AG10803 (cell line): ENCODE results near the gene GPR162.

Source experiments
- DNase-seq: peaks from one replicate; pipeline ENCODE4 v3.0.0; 2010; ENCODE audit warnings: low read depth
- H3K4me3 ChIP-seq: 2 replicates; pipeline ENCODE4 v1.5.1; 2011; ENCODE audit warnings: mild to moderate bottlenecking, low read length, control low read depth
- CTCF ChIP-seq: conservative IDR thresholded peaks from 2 replicates; pipeline ENCODE4 v1.5.1; 2011; ENCODE audit warnings: mild to moderate bottlenecking, low read length, control low read depth, inconsistent platforms

GPR162 gene

DNA sequence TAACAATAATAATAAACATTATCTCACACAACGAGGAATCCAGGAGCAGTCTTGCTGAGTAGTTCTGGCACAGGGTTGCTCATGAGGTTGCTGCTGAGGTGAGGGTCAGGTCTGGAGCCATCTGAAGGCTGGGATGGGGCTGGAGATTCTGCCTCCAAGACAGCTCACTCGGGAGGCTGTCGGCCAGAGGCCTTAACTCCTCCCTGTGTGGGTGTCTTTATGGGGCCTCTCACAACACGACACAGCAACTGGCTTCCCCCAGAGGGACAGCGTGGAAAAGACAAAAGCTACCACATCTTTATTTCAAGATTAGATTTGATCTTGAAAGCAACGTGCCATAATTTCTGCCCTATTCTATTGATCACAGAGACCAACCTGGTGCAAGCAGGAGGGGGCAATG, 39.5 kb upstream of the GPR162 start:
- no peak for DNase-seq
- H3K4me3 ChIP-seq: no peak overlapping the region
- TF ChIP-seq CTCF: no peak

- no peak overlapping the region for H3K4me3 ChIP-seq
- no peak for DNase-seq
- no peak for TF ChIP-seq CTCF
These were observed 38.6 kb upstream of the GPR162 start for GRCh38 chr12:6782850-6783566.

- no peak for TF ChIP-seq CTCF
- no peak overlapping the region for H3K4me3 ChIP-seq
- no peak for DNase-seq
These were observed 37.8 kb upstream of the GPR162 start for GRCh38 chr12:6783828-6784227.

DNA sequence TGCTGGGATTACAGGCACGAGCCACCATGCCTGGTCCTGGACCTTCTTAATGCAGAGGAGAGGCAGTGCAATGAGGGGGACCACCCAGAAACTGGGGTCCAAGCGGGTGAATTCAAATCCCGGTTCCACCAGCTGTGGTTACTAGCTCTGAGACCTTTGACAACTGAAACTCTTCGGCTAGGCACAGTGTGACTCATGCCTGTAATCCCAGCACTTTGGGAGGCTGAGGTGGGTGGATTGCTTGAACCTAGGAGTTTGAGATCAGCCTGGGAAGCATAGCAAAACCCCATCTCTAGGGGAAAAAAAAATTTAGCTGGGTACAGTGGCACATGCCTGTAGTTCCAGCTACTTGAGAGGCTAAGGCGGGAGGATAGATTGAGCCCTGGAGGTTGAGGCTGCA, 37.3 kb upstream of the GPR162 start:
- H3K4me3 ChIP-seq: no peak overlapping the region
- TF ChIP-seq CTCF: no peak
- no peak for DNase-seq

- no peak overlapping the region for H3K4me3 ChIP-seq
- DNase-seq: no peak
- no peak for TF ChIP-seq CTCF
These were observed 36.9 kb upstream of the GPR162 start for GRCh38 chr12:6784761-6785160.

DNA sequence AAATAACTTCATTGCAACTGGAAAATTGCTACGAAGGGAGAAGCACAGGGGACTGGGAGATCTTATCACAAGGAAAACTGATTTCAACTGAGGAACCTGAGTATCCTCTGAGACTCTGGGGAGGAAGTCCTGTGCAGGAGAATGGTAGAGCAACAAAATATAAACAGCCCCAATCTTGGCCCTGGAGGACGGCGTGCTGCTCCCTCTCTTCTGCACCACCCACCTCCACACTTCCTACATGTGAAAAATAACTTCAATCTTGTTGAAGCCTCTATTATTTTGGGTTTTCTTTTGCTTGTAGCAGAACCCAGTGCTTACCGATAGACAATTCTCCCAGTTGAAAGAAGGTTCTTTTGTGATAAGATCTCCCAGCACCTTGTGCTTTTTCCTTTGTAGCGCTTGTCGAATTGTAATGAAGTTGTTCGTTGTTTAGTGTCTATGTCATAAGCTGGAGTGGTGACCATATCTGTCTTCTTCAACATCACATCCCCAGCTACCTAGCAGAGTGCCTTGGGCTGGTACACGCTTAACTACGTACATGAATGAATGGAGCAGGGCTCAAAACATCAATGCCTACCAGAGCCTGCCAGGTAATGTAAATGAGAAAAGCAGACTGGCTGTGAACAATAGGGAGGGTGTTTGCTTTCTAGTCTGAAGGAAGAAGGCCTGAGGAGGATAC, 35.1 kb upstream of the GPR162 start:
- no peak for DNase-seq
- no peak overlapping the region for H3K4me3 ChIP-seq
- TF ChIP-seq CTCF: no peak

DNA sequence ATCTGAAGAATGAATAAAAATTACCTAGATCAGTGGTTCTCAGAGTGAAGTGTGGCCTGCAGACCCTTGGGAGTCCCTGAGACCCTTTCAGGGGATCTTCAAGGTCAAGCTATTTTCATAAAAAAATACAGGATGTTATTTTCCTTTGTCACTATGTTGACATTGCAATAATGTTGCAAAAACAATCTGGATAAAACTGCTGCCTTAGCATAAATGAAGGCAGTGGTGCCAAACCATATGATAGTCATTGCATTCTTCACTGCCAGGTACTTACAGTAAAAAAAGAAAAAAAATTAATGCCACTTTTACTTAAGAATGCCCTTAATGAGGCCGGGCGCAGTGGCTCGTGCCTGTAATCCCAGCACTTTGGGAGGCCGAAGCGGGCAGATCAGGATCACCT, 34.3 kb upstream of the GPR162 start:
- no peak for TF ChIP-seq CTCF
- no peak overlapping the region for H3K4me3 ChIP-seq
- DNase-seq: no peak
